DMS 273 (cell line): ENCODE data around the gene CDV3.
"Not testable (repeated sequence)": the region's sequence is repeated elsewhere in the genome, so short reads cannot be mapped to it uniquely, and the experiment has no call there.

Source experiments
- DNase-seq: peaks from one replicate; lab custom pipeline; 2025; ENCODE audit not compliant: unreplicated experiment; lab: John Stamatoyannopoulos, UW

Gene CDV3, protein sequence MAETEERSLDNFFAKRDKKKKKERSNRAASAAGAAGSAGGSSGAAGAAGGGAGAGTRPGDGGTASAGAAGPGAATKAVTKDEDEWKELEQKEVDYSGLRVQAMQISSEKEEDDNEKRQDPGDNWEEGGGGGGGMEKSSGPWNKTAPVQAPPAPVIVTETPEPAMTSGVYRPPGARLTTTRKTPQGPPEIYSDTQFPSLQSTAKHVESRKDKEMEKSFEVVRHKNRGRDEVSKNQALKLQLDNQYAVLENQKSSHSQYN

DNA sequence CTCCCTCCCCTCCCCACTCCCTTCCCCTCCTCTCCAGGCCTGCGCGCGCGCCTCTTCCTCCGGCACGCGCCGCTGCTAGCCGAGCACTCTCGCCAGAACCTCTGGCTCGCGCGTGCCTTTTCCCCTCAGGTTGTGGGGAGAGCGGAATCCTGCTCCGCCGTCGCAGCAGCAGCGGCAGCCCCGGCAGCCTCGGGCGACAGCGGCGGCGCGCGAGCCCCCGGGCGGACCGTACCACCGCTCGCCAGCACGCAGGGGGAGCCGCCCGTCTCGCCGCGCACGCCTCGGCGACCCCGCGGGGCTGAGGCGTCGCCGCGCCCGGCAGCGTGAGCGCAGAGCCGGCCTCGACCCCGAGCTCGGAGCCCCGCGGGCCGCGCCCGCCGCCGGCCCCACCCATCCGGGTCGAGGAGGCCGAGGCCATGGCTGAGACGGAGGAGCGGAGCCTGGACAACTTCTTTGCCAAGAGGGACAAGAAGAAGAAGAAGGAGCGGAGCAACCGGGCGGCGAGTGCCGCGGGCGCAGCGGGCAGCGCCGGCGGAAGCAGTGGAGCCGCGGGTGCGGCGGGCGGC is at the start of gene CDV3:
CDV3 (plus strand) TSS at position 58 of the 566 bp plus-strand sequence; CDS start at position 417, 359 bp downstream.
- no peak for DNase-seq

DNA sequence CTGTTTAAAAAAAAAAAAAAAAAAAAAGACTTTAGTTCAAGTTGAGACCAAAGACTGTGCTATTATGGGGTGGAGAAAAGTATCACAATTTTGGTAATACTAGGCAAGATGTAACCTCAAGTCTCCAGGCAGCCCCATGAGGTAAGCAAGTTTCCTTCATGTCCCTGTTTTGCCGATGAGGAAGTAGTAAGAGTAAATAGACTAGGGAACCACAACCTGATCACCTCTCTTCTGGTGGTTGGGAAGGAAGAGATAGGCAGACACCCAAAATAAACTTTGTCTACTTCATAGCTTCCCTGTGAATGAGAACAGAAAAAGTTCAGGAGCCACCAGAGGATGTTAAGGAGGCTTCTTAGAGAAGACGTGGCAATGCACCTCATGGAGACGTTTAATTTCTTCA is 49.7 kb upstream of the CDV3 start:
- DNase-seq = not testable (repeated sequence)

DNA sequence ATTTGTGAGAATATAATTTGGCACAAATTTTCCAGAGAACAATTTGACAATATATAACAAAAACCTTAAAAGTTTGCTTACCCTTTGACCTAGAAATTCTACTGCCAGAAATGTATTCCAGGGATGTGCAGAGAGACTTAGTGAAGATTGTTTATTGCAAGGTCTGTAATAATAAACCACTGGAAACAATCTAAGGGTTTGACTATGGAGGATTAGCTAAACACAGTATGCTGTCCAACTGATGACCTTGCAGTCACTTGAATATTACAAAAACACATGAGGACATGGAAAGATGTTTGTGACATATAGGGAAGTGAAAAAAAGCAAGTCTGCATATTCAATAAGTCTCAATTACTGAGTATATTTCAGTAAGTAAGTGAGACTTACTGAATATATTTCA is 48.1 kb upstream of the CDV3 start:
- no peak for DNase-seq

DNA sequence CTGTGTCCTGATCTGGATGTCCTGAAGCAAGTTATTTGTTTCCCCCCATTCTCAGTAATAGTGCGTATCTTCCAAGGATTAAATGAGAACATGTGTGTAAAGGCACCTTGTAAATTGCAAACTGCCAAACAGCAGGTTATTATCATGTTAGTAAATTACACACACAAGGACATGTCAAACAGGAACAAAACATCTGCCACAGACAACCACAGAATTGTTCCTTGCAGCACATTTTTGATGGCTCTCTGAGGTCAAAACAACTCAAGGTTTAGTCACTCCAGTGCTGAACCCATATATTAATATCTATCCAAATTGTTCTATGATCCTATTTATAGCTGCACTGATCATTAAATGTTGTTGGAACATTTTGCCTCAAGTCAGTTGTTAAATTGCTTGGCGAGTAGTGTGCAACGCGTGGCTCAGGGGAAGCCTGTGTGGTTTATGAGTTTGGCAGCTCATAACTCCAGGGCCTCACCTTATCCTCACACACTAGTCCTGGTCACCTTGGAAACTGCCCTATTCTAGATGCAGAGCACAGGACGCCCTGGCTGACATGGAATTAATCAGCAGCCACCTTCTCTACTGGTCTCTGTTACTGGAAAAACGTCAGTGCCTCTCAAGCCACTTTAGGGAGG is 46.3 kb upstream of the CDV3 start:
- DNase-seq = peak; percentile 47

DNA sequence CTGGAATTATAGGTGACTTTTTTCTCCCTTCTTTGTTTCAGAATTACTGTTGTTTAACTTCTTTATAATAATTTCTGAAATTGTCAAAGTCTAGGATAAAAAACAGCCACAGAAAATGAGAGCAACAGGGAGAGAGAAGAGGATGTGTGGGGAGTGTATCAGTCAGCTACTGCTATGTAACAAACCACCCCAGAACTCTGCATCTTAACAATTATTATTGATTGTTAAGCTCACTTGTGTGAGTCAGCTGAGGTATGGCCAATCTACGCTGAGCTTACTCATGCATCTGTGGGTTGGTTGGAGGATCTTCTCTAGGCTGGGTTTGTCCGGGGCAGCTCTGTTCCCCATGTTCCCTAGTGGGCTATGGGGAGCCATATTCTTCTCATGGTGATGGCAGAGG is 43.7 kb upstream of the CDV3 start:
- DNase-seq = no peak

DNA sequence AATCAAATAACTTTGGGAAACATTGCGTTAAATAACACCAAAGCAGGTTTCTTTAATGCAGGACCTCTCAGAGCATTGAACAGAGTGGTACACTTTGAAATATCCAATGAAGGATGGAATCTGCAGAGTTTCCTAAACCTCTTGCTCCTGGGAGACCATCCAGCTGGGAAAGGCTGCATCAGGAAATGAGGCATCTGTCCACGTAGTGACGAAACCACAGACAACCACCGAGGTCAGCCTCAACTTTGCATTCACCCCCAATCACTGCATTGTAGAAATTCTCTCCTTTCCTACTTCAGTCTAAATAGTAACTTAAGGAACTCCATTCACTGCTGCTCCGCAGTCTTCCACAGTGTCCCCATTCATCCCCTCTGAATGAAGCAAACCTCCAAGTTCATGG is 41.5 kb upstream of the CDV3 start:
- DNase-seq = no peak

DNA sequence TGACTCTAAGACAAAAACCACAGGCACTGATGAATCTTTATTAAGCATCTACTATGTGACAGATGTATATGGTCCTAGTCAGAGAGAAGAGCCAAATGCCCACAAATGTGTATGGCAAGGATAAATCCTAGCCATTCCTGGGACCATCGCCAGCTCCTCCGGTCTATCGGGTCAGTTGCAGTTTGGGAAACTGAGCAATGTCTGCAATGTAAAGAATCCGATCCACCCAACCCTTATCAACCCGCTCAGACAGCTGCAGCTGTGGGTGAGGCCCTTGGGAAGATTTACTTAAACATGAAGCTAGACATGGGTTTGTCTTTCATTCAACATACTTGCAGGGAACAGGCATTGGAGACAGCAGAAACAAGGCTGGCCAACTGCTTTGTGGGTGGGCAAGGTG is 40.5 kb upstream of the CDV3 start:
- DNase-seq = no peak

DNA sequence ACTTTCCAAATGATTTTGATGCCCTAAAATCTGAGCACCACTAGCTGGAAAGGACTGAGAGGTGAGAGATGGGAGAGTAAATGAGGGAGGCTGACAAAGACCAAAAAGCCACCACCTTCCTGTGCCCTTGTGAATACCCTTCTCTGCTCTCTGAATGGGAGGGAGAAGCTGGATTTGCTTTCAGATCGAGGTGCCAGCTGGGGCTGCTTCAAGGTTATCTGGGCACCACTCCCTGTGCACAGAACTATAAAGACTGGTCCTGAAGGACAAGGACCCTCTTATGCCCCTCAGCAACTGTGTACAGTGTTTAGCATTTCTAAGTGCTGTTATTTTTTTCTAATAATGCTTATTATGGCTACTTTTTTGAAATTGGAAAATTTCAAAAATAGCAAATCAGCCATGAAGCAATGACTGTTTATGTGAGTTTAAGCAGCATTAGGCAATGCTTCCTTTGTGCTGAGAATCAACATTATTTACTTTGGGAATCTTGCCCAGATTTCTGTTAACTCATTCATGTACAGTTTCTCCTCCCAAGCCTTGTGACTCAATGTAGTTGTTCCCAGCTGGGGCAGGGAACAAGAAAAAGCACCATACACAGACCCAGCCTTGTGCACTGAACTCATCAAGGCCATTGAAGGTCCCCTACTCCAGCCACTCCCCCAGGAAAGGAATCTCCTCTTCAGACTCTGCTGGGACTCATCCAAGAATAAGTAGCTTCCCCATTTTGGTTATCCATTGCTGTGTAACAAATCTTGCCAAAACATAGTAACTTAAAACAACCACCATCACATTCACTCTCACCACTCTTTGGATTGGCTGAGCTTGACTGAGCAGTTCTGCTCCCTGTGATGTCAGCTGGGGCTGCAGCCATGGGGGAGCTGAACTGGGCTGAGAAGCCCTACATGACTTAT is 37.3 kb upstream of the CDV3 start:
- peak; percentile 23 for DNase-seq

DNA sequence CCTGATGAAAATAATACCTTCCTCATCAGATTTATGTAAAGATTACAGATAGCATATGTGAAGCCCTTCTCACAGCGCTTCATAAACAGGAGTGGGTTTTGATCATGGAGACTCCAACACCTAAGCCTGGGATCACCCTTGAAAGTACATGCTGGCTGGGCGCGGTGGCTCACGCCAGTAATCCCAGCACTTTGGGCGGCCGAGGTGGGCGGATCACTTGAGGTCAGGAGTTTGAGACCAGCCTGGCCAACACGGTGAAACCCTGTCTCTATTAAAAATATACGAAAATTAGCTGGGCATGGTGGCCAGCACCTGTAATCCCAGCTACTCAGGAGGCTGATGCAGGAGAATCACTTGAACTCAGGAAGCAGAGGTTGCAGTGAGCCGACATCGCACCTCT is 36.4 kb upstream of the CDV3 start:
- DNase-seq = not testable (repeated sequence)

DNA sequence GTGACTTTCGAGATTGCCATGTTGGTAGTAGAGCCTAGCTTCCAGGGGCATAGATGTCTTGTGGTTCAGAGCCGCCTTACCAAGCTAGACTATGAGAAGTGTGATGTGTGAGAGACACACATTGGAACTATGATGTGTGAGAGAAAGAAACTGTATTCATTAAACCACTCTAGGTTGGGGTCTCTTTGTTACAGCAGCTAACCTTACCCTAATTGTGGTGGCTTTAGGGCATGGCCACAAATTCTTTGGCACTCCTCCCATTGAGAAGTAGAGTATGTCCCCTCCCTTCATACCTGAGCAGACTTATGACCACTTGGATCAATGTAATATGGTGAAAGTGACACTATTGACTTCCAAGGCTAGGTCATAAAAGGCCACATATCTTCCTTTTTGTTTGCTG is 35.3 kb upstream of the CDV3 start:
- DNase-seq = no peak

DNA sequence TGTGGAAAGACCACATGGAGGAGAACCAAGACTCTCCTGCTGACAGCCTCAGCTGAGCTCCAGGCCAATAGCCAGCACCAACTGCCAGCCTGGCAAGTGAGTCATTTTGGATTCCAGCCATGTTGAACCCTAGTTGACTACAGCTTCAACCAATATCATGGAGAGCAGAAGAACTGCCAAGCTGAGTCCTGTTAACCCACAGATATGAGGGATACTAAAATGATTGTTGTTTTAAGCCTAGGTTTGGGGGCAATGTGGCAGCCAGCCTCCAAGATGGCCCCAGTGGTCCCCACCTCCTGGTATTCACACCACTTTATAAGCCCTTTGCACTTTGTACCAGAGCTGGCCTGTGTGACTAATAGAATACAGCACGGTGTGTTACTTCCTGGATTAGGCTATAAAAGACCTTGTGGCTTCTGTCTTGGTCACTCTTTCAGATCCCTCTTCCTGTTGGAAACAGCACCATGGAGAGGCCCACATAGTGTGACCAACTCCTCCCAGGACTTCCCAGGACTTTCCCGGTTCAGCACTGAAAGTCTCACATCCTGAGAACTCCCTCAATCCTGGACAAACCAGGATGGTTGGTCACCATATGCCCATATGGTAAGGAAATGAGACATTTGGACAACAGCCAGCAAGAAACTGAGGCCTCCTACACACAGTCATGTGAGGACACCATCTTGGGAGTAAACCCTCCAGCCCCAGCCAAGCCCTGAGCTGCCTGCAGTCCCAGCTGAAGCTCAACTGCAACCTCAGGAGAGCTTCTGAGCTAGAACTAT is 32.4 kb upstream of the CDV3 start:
- DNase-seq = peak; percentile 63

DNA sequence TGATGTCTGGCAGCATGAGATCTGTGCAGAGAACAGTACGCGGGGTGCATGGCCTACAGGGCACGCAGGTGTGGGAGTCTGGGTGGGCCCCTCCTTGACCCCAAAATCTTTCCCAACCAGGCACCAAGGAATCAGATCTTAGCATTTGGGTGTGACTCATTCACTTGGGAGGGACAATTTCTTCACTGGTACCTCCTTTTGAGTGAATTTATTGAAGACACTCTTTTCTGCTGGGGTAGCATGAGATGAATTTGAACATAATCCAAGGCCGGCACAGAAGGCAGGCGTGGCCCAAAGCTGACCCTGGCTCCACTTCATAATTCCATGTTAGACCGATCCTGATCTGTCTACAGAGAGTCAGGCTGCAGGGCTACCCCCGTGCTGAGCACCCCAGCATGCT is 30.6 kb upstream of the CDV3 start:
- DNase-seq = no peak

DNA sequence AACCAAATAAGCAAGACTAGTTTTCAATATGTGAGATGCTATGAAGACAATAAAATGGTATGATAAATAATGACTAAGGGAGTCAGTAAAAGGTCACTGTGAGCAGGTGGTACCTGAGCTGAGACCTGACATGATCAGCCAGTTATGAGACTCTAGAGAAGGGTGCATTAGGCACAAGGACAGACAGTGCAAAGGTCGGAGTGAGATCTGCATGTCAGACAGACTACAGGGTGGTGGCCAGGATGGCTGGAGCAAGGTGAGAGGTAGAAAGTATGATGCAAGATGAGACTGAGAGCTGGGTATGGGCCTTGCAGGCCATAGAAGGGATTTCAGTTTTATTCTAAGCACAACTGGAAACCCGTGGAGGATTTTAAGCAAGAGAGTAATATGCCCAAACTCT is 28.5 kb upstream of the CDV3 start:
- DNase-seq = not testable (repeated sequence)

DNA sequence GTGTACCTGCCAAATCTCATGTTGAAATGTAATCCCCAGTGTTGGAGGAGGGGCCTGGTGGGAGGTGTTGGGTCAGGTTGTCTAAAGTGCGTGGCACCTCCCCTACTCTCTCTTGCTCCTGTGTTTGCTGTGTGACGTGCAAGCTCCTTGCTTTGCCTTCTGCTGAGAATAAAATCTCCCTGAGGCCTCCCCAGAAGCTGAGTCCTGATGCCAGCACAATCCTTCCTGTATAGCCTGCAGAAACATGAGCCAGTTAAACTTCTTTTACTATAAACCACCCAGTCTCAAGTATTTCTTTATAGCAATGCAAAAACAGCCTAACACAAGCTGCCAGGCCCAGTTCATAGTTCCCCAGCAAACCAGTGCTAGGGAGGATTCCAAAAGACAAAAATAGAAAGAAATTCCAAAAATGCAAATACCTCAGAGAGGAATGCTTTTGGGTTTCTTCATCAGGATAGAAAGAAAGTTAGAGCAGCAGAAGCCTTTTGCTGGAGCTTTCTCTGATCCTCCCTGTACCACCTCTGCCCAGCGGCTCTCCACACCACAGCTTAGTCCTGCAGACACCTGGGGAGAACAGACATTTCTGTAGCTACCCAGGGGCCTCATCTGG is 25.9 kb upstream of the CDV3 start:
- no peak for DNase-seq

DNA sequence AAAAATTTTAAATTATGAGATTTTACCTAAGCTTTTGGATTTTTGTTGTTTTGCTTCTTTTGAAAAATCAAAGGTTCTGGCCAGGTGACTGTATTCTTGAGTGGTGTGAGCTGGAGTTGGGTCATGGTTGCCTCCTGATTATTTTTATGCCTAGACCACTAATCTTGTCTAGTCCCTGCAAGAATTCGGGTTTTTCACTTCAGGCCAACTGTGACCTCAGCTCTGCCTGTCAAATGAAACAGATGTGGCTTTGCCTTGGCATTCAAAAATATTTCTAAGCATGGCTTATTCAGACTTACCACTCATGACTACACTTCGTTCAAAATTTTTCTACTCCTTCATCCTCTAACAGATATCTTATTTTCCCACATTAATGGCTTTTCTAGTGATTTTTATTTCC is 25.4 kb upstream of the CDV3 start:
- no peak for DNase-seq

DNA sequence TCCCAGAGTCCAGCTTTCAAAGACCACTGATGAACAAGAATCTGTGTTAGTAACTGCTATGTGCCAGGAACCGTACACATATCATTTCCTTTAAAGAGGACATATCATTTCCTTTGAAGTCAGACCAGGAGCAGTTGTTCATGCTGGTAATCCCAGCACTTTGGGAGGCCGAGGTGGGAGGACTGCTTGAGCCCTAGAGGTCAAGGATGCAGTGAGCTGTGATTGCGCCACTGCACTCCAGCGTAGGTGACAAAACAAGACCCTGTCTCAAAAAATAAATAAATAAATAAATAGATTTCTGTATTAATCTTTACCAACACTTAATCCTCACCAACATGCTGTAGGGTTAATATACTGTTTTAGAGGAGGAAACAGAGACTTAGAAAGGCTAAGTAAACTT is 23.9 kb upstream of the CDV3 start:
- DNase-seq = no peak

DNA sequence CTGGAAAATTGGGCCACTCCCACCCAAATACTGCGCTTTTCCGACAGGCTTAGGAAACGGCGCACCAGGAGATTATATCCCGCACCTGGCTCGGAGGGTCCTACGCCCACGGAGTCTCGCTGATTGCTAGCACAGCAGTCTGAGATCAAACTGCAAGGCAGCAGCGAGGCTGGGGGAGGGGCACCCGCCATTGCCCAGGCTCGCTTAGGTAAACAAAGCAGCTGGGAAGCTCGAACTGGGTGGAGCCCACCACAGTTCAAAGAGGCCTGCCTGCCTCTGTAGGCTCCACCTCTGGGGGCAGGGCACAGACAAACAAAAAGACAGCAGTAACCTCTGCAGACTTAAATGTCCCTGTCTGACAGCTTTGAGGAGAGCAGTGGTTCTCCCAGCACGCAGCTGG is 21.9 kb upstream of the CDV3 start:
- not testable (repeated sequence) for DNase-seq

DNA sequence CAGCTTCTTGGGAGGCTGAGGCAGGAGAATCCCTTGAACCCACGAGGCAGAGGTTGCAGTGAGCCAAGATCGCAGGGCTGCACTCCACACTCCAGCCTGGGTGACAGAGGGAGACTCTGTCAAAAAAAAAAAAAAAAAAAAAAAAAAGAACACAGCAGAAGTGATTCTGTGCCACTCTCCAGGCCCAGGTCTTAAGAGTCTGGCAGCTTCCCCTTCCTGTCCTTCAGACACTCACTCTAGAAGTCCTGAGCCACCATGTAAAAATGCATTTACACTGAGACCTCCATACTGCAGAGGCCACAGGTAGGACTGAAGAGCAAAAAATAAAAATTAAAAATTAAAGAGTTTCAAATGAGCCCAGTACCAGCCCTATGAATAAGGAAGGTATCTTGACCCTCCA is 11.8 kb upstream of the CDV3 start:
- no peak for DNase-seq

DNA sequence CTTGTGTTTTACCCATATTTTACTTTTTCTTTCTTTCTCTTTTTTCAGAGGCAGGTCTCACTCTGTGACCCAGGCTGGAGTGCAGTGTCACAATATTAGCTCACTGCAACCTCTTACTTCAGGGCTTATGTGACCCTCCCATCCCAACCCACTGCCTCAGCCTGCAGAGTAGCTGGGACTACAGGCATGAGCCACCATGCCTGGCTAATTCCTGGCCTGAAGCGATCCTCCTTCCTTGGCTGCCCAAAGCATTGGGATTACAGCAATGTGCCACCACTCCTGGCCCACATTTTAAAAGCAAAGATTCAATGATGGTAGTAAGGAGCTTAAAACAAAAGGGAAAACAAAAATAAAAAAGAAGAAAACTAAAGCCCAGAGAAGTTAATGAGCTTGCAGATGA is 11.1 kb upstream of the CDV3 start:
- DNase-seq = no peak

DNA sequence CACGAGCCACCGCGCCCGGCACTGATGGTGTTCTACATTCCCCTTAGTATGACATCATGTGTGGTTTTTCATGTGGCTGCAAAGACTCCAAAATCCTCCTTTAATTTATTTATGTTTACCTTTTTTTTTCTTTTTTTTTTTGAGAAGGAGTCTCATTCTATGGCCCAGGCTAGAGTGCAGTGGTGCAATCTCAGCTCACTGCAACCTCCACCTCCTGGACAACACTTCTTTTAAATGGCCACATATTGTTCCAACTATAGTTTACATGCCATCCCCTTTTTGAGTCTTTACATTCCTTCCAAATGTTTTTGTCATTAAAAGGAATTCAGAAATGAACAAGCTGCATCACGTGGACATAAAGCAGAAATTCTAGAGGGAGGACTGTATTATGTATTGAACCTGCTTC is 10.3 kb upstream of the CDV3 start:
- DNase-seq = no peak
